ENCODE measurements around the gene ATP8B4. TPM values are rescaled to one million over a fixed set of nuclear protein-coding genes. Genes with fewer than 3 reads are reported as not detected.

Gene ATP8B4
- polyA plus RNA-seq, 3 donors, result 6.1 to 9.6 (median 6.8) TPM

DNA sequence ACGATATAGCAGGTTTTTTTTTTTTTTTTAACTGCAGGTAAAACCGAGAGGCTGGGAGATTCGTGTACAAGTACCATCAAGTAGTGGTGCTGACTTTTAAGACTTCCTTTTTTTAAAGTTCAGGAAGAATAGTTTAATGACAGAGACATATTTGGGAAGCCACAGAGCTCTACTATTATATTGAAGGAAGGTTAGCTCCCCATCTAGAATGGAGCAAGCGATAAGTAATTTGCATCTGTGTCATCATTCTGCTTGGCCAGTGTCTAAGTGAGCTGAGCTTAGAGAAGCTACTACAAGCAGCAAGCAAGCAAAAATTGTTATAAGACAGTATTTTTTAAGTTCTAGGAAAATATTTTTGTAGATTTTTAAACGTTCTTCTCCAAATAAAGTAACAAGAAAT, 203.2 kb downstream of the ATP8B4 start:
- Histone ChIP-seq H3K79me2 (ENCODE audit: insufficient read depth, low read length) (peaks cover 7% of the 10 kb centered on the region), H4K20me1 (ENCODE audit: insufficient read depth, low read length) (no peaks in the 10 kb centered on the region), H3K4me3 (replicated peaks in 1 of 3; ENCODE audit: low read depth in 2 of 3, low read length in 3 of 3) (no peak overlapping the region), H2AFZ (ENCODE audit: insufficient read depth, low read depth, low read length, poor library complexity, severe bottlenecking) (no peak overlapping the region), H3K9me3 (replicated peaks in 1 of 2; ENCODE audit: control insufficient read depth in 1 of 2, insufficient read depth in 1 of 2, low read length in 2 of 2) (no peaks in the 10 kb centered on the region), H3K27me3 (ENCODE audit: control insufficient read depth in 2 of 2, insufficient read depth in 2 of 2, low read length in 2 of 2) (no peaks in the 10 kb centered on the region), H3K9ac (ENCODE audit: insufficient read depth, low read length, poor library complexity, severe bottlenecking) (no peak overlapping the region), H3K27ac (ENCODE audit: low read depth in 1 of 2, low read length in 2 of 2) (peak overlapping the region in 1 of 2 donors; percentile 22), H3K4me2 (replicated peaks; ENCODE audit: extremely low read depth, low read length, poor library complexity, severe bottlenecking) (no peak overlapping the region), H3K36me3 (replicated peaks in 1 of 2; ENCODE audit: control insufficient read depth in 1 of 2, insufficient read depth in 2 of 2, low read length in 2 of 2) (peaks cover 56 to 95% of the 10 kb centered on the region in 2 donors), H3K4me1 (ENCODE audit: control insufficient read depth in 1 of 2, insufficient read depth in 2 of 2, low read length in 2 of 2) (peaks cover 0 to 4% of the 10 kb centered on the region in 2 donors)
- H3K4me3 Mint-ChIP-seq, result no peak overlapping the region
- peaks cover 9% of the 10 kb centered on the region for H3K4me1 Mint-ChIP-seq
- intact Hi-C loops (cut with micrococcal nuclease), result no loop called here
- 67% methylated on average over 1 of the region's 5 CpGs for WGBS (ENCODE audit: insufficient coverage)
- no peaks in the 10 kb centered on the region for H3K27me3 Mint-ChIP-seq (ENCODE audit: low read depth in 3 of 3)
- no peak for TF ChIP-seq CTCF (IDR thresholded peaks at IDR 0.05)
- H3K36me3 Mint-ChIP-seq, result peaks cover 58 to 80% of the 10 kb centered on the region in 2 donors
- no peak overlapping the region for H3K27ac Mint-ChIP-seq
- peaks cover 0 to 11% (median 0%) of the 10 kb centered on the region in 7 donors for H3K9me3 Mint-ChIP-seq
- no peak for DNase-seq

DNA sequence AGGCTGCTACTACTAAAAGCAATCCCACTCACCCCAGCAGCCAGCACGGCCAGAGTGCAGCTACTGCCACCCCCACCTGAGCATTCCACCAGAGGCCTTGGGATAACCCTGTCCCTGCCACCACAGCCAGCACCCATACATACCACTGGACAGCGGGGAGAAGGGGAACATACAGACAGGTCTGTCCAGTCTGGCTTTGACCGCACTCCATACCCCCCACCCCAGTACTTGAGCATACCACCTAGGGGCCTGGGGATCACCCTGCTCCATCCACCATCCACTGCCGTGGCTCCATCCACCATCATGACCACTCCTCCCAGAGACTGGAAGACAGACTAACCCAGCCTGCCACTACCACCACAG, 210.1 kb downstream of the ATP8B4 start:
- Histone ChIP-seq H3K9ac (ENCODE audit: insufficient read depth, low read length, poor library complexity, severe bottlenecking) (no peak overlapping the region), H3K79me2 (ENCODE audit: insufficient read depth, low read length) (peaks cover 25% of the 10 kb centered on the region), H3K4me2 (replicated peaks; ENCODE audit: extremely low read depth, low read length, poor library complexity, severe bottlenecking) (no peak overlapping the region), H3K4me3 (replicated peaks in 1 of 3; ENCODE audit: low read depth in 2 of 3, low read length in 3 of 3) (no peak overlapping the region), H3K36me3 (replicated peaks in 1 of 2; ENCODE audit: control insufficient read depth in 1 of 2, insufficient read depth in 2 of 2, low read length in 2 of 2) (peaks cover 42 to 93% of the 10 kb centered on the region in 2 donors), H3K27me3 (ENCODE audit: control insufficient read depth in 2 of 2, insufficient read depth in 2 of 2, low read length in 2 of 2) (no peaks in the 10 kb centered on the region), H3K9me3 (replicated peaks in 1 of 2; ENCODE audit: control insufficient read depth in 1 of 2, insufficient read depth in 1 of 2, low read length in 2 of 2) (no peaks in the 10 kb centered on the region), H3K27ac (ENCODE audit: low read depth in 1 of 2, low read length in 2 of 2) (peak overlapping the region; percentile 17 to 59), H2AFZ (ENCODE audit: insufficient read depth, low read depth, low read length, poor library complexity, severe bottlenecking) (no peak overlapping the region), H4K20me1 (ENCODE audit: insufficient read depth, low read length) (no peaks in the 10 kb centered on the region), H3K4me1 (ENCODE audit: control insufficient read depth in 1 of 2, insufficient read depth in 2 of 2, low read length in 2 of 2) (no peaks in the 10 kb centered on the region)
- Mint-ChIP-seq H3K4me3 (no peak overlapping the region), H3K27ac (peak overlapping the region; percentile 6 to 78 (median 62)), H3K27me3 (ENCODE audit: low read depth in 3 of 3) (no peaks in the 10 kb centered on the region), H3K4me1 (peaks cover 9% of the 10 kb centered on the region), H3K9me3 (peaks cover 0 to 9% (median 0%) of the 10 kb centered on the region in 7 donors), H3K36me3 (peaks cover 57 to 78% of the 10 kb centered on the region in 2 donors)
- TF ChIP-seq CTCF (IDR thresholded peaks at IDR 0.05), result no peak
- DNase-seq, result no peak
- intact Hi-C loops (cut with micrococcal nuclease), result no loop called here
- 97% methylated on average over 3 of the region's 4 CpGs for WGBS (ENCODE audit: insufficient coverage)

All from CD14-positive monocyte (primary cell).